GM10248 (cell line): ENCODE measurements around the gene NELL2.
"Not testable (repeated sequence)": the region's sequence is repeated elsewhere in the genome, so short reads cannot be mapped to it uniquely, and the experiment has no call there.

Source experiments
- CTCF ChIA-PET: fragments of 300-600 bp; sonication (Branson Sonifier 250); formaldehyde crosslinking; extraction: SDS; loops from one replicate; lab custom pipeline; 2021; ENCODE audit warnings: antibody characterized with exemption; lab: Yijun Ruan, JAX
- POLR2A ChIA-PET: fragments of 350-650 bp; sonication (Branson Sonifier 250); formaldehyde crosslinking; extraction: SDS; loops from one replicate; lab custom pipeline; 2020; ENCODE audit warnings: antibody characterized with exemption; lab: Yijun Ruan, JAX
- DNase-seq: peaks from one replicate; pipeline ENCODE4 v3.0.0; 2012; ENCODE audit errors: extremely low spot score
- TF ChIP-seq, protein P1 (sequence below): IDR thresholded peaks from 2 replicates; pipeline ENCODE4 v1.5.1; 2012; ENCODE audit warnings: mild to moderate bottlenecking, low read depth; ENCODE audit errors: extremely low read depth, missing control alignments, control extremely low read depth

The NELL2 gene

DNA sequence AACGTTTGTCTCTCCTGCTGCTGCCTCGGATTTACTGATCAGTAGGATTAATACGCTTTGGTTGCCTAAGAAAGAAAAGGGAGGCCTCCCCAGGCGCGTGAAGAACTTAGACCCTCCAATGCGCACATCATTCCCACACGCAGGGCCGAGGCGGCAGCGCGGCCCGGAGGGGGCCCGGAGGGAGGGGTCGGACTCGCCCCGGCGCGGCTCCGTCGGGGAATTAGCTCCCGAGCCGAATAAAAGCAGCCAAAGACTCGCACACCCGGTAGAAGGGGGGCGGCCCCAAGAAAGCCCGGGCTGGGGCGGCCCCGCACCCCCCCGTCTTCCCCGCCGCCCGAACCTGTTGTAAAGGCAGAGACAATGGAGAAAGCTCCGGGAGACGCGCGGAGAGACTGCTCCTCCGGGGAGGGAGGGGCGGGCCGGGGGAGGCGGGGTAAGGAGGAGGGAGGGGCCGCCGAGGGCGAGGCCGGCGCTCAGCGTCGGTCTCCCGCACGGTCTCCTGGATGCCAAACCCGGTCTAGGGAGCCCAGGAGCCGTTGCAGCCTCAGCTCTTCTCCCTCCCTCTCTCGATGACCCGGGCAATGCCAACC lies at the start of gene NELL2:
Gene NELL2 (minus strand): TSS at position 362 of the 590 bp plus-strand sequence. CDS start 446 bp downstream, outside the sequence.
- ChIA-PET CTCF (interaction anchor here (0.8 to 3.1 kb wide), 4 partner anchors 10 to 861 kb away, joined by 3 to 8 read pairs (median 5); no protein-coding TSS in a partner anchor), POLR2A (no interaction called here)

GRCh38 chr12:44921736-44922135 lies 45.6 kb upstream of the NELL2 start:
- TF ChIP-seq, protein P1, sequence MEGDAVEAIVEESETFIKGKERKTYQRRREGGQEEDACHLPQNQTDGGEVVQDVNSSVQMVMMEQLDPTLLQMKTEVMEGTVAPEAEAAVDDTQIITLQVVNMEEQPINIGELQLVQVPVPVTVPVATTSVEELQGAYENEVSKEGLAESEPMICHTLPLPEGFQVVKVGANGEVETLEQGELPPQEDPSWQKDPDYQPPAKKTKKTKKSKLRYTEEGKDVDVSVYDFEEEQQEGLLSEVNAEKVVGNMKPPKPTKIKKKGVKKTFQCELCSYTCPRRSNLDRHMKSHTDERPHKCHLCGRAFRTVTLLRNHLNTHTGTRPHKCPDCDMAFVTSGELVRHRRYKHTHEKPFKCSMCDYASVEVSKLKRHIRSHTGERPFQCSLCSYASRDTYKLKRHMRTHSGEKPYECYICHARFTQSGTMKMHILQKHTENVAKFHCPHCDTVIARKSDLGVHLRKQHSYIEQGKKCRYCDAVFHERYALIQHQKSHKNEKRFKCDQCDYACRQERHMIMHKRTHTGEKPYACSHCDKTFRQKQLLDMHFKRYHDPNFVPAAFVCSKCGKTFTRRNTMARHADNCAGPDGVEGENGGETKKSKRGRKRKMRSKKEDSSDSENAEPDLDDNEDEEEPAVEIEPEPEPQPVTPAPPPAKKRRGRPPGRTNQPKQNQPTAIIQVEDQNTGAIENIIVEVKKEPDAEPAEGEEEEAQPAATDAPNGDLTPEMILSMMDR: no peak
- ChIA-PET CTCF (interaction anchor here (0.8 kb wide), 1 partner anchor 9 kb away, joined by 3 read pairs; no protein-coding TSS in a partner anchor), POLR2A (no interaction called here)
- DNase-seq: no peak

More for the DNA sequence above, at the start of gene NELL2:
- DNase-seq: peak; percentile 68
- TF ChIP-seq, protein P1: no peak

DNA sequence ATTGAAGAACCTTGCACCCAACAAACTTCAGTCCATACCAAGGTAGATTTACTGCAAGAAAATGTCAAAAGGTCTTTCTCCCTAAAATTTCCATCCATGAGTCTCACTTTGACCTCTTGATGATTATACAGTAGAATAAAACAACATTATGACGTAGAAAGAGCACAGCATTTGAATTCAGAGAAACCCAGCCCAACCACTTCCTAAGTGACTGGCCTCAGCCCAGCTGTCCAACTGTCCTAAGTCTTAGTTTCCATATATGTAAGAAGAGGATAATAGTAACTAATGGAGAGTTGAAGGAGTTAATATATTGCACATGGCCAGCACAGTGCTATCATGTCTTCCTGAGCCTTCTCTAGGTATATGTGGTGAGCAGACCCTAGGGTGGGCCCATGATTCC lies 41.0 kb upstream of the NELL2 start:
- TF ChIP-seq, protein P1: no peak
- ChIA-PET POLR2A (no interaction called here), CTCF (interaction anchor here (1.1 to 1.8 kb wide), 3 partner anchors 7 to 33 kb away, joined by 3 read pairs; no protein-coding TSS in a partner anchor)
- DNase-seq: no peak

DNA sequence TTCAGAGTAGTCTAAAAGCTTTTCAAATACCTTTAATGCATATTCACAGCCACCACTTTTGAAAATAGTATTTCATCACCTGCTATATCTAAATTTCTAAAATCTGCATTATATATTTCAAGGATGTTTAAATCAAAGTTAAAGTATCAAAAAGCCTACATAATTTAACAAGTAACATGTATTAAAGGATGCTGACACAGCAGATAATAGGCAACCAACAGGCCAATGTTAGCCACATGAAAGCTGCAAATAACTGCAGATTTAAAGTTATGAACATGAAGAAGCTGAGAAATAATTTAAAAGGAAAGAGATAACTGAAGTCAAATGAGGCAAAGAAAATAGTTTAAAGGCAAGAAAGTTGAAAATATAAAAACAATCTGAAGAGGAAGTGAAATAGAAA lies 39.8 kb upstream of the NELL2 start:
- TF ChIP-seq, protein P1: no peak
- ChIA-PET CTCF (interaction anchor here (0.8 to 1.8 kb wide), 2 partner anchors 15 to 34 kb away, joined by 3 read pairs; no protein-coding TSS in a partner anchor), POLR2A (no interaction called here)
- DNase-seq: no peak

DNA sequence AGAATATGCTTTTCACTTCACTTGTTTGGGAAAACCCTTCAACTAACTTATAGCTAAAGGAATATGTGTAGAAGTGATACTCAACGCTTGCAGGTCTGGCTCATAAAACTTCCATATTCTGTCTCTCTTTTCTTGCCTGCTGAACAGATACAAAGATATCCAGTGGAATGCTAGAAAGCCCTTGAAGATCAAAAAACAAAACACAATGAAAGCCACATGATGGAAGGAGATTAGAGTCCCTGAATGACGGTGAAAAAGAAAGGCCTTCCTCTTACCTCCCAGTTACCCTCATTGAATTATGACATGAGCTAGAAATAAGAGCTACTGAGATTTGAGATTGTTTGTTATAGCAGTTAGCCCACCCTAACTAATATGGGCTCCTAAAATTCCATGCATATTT lies 28.2 kb upstream of the NELL2 start:
- CTCF ChIA-PET: interaction anchor here (1.1 kb wide), 1 partner anchor 67 kb away, joined by 3 read pairs; no protein-coding TSS in a partner anchor
- POLR2A ChIA-PET: no interaction called here
- no peak for DNase-seq
- TF ChIP-seq, protein P1: no peak

DNA sequence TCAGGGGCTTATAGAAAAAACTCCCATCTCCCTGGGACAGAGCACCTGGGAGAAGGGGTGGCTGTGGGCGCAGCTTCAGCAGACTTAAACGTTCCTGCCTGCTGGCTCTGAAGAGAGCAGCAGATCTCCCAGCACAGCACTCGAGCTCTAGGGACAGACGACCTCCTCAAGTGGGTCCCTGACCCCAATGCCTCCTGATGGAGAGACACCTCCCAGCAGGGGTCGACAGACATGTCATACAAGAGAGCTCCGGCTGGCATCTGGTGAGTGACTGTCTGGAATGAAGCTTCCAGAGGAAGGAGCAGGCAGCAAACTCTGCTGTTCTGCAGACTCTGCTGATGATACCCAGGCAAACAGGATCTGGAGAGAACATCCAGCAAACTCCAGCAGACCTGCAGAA lies 22.0 kb upstream of the NELL2 start:
- DNase-seq, POLR2A ChIA-PET: not testable (repeated sequence)
- CTCF ChIA-PET: interaction anchor here (0.8 kb wide), 1 partner anchor 51 kb away, joined by 3 read pairs; no protein-coding TSS in a partner anchor

DNA sequence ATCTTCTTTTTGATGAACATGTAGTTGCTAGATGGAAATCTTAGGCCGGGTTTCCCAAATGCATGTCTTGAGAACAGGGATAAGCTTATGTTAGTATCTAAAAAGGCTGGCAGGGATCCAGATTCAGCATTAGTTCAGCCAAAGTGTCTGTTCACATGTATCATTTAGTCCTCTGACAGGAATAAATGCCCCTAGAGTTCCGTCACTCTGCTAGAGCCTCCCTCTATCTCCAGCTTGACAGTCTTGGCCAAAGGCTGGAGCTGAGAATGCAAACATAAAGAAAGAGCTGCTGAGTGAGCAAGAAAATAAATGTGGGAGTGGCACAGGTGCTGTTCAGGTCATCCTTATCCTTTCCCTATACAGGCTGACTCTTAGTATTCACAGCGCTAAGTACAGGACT lies 13.8 kb upstream of the NELL2 start:
- ChIA-PET CTCF (interaction anchor here (1.1 kb wide), 1 partner anchor 12 kb away, joined by 4 read pairs; no protein-coding TSS in a partner anchor), POLR2A (no interaction called here)
- DNase-seq: no peak
- TF ChIP-seq, protein P1: no peak
